HepG2 (cell line): Measurements from ENCODE around the gene CH25H. TPM values are rescaled to one million over a fixed set of nuclear protein-coding genes. Genes with fewer than 3 reads are reported as not detected.

Experiments used
- ATAC-seq: fragments of 200-7000 bp; cut with Tn5 transposase; 3 replicates; pipeline ENCODE4 v1.9.1; 2020; ENCODE audit warnings: mild to moderate bottlenecking, moderate library complexity
- BruUV-seq: library from RNA; stranded (reverse); fragments of 400-500 nt; replicated peaks from 2 replicates; lab custom pipeline; 2021; lab: Mats Ljungman, UMichigan
- CTCF ChIA-PET: fragments of 300-600 bp; formaldehyde crosslinking; extraction: SDS; loops from one replicate; lab custom pipeline; 2021; ENCODE audit warnings: low total read pairs, inconsistent platforms, low intra/inter-chr PET ratio; lab: Yijun Ruan, JAX
- POLR2A ChIA-PET: fragments of 350-600 bp; sonication (Branson Sonifier 250); formaldehyde crosslinking; loops from one replicate; lab custom pipeline; 2020; ENCODE audit warnings: antibody characterized with exemption, inconsistent platforms; lab: Yijun Ruan, JAX
- DNase-seq: peaks from one replicate; pipeline ENCODE4 v3.0.0-alpha.2; 2015; ENCODE audit warnings: low spot score
- FAIRE-seq: peaks from 3 replicates; lab custom pipeline; 2011; peaks lifted over from hg19 to GRCh38; lab: Jason Lieb, UNC
- H2AFZ ChIP-seq: one replicate; pipeline ENCODE4 v1.6.1; 2011; ENCODE audit warnings: low read length, inconsistent platforms
- H3K27ac ChIP-seq: fragments of 300-600 bp; 3 replicates; pipeline ENCODE4 v1.8.0; 2011; ENCODE audit warnings: mixed run types, mild to moderate bottlenecking, mixed read lengths, low read length, inconsistent platforms; ENCODE audit not compliant: insufficient read depth; ENCODE audit errors: extremely low read length
- H3K27me3 ChIP-seq, 2 experiments: fragments of 200-600 bp in 1 of 2; 2 replicates in 1 of 2; 3 replicates in 1 of 2; pipeline versions ENCODE4 v1.6.0 to v1.8.0; 2011; ENCODE audit warnings: low read length in 2 of 2, mild to moderate bottlenecking in 2 of 2, moderate library complexity in 2 of 2, inconsistent platforms in 1 of 2; ENCODE audit not compliant: insufficient read depth in 2 of 2, control insufficient read depth in 1 of 2
- H3K36me3 ChIP-seq, 2 experiments: fragments of 200-600 bp in 1 of 2; replicated peaks in 1 of 2; 2 replicates in 1 of 2; 3 replicates in 1 of 2; pipeline versions ENCODE4 v1.5.1 to v1.8.0; 2011; ENCODE audit warnings: low read length in 2 of 2, inconsistent platforms in 1 of 2; ENCODE audit not compliant: insufficient read depth in 2 of 2, control insufficient read depth in 1 of 2
- H3K4me1 ChIP-seq: 2 replicates; pipeline ENCODE4 v1.5.1; 2012; ENCODE audit warnings: low read length, inconsistent platforms; ENCODE audit not compliant: insufficient read depth
- H3K4me2 ChIP-seq: 2 replicates; pipeline ENCODE4 v1.6.0; 2011; ENCODE audit warnings: low read depth, low read length, inconsistent platforms
- H3K4me3 ChIP-seq, 3 experiments: fragments of 200-600 bp in 1 of 3; sonication (generic), shearing (Covaris generic) in 1 of 3; replicated peaks in 1 of 3; 2 replicates each; pipeline ENCODE4 v1.5.1; 2011 to 2016; ENCODE audit warnings: low read length in 3 of 3, inconsistent platforms in 2 of 3, low read depth in 2 of 3, mild to moderate bottlenecking in 2 of 3, control low read depth in 1 of 3, mixed read lengths in 1 of 3; ENCODE audit not compliant: insufficient read depth in 1 of 3
- H3K79me2 ChIP-seq: one replicate; pipeline ENCODE4 v1.6.1; 2011; ENCODE audit warnings: low read length, inconsistent platforms; ENCODE audit not compliant: insufficient read depth
- H3K9ac ChIP-seq: 2 replicates; pipeline ENCODE4 v1.6.0; 2011; ENCODE audit warnings: mild to moderate bottlenecking, low read depth, low read length, inconsistent platforms; ENCODE audit not compliant: insufficient read depth
- H3K9me3 ChIP-seq: 2 replicates; pipeline ENCODE4 v1.5.1; 2012; ENCODE audit warnings: mild to moderate bottlenecking, low read length
- H4K20me1 ChIP-seq: 2 replicates; pipeline ENCODE4 v1.6.0; 2011; ENCODE audit warnings: inconsistent platforms, mild to moderate bottlenecking, low read length, moderate library complexity; ENCODE audit not compliant: insufficient read depth
- KAT2B ChIP-seq: fragments of 150-350 bp; IDR thresholded peaks from 2 replicates; pipeline ENCODE4 v1.6.1; 2014; ENCODE audit warnings: low read depth, low read length, borderline replicate concordance
- KLF11 ChIP-seq: IDR thresholded peaks from 2 replicates; pipeline ENCODE4 v1.6.1; 2016; ENCODE audit warnings: missing compliant biosample characterization
- MAFF ChIP-seq: IDR thresholded peaks from 2 replicates; pipeline ENCODE4 v1.6.1; 2011; ENCODE audit warnings: low read depth, low read length, improper control_type of control experiment
- MAFK ChIP-seq, 2 experiments: IDR thresholded peaks in 1 of 2; conservative IDR thresholded peaks in 1 of 2; 2 replicates each; pipeline ENCODE4 v1.6.1; 2011; ENCODE audit warnings: improper control_type of control experiment in 2 of 2, low read length in 2 of 2
- MED13 ChIP-seq: sonication (generic); formaldehyde crosslinking; IDR thresholded peaks from 2 replicates; pipeline ENCODE4 v1.5.0; 2020; ENCODE audit warnings: missing genetic modification reagents
- MTERF4 ChIP-seq: sonication (generic); formaldehyde crosslinking; IDR thresholded peaks from 2 replicates; pipeline ENCODE4 v1.8.0; 2023; ENCODE audit warnings: mild to moderate bottlenecking, missing genetic modification reagents
- MTF2 ChIP-seq: sonication (generic); formaldehyde crosslinking; IDR thresholded peaks from 2 replicates; pipeline ENCODE4 v1.5.0; 2020; ENCODE audit warnings: missing genetic modification reagents, borderline replicate concordance
- RXRB ChIP-seq: IDR thresholded peaks from 2 replicates; pipeline ENCODE4 v1.6.1; 2016; ENCODE audit warnings: borderline replicate concordance, missing genetic modification reagents, missing compliant biosample characterization
- SIN3B ChIP-seq: fragments of 150-350 bp; IDR thresholded peaks from 2 replicates; pipeline ENCODE4 v1.6.1; 2014; ENCODE audit warnings: low read length
- SKI ChIP-seq: fragments of 450-650 bp; IDR thresholded peaks from one replicate; pipeline ENCODE4 v1.6.1; 2018; ENCODE audit warnings: mild to moderate bottlenecking; ENCODE audit not compliant: partially characterized antibody
- ZNF20 ChIP-seq: sonication (generic); formaldehyde crosslinking; IDR thresholded peaks from 2 replicates; pipeline ENCODE4 v1.4.0; 2020; ENCODE audit warnings: mild to moderate bottlenecking, moderate library complexity, missing genetic modification reagents
- ZNF329 ChIP-seq: sonication (generic); formaldehyde crosslinking; IDR thresholded peaks from 2 replicates; pipeline ENCODE4 v1.9.0; 2021; ENCODE audit warnings: low read depth, mild to moderate bottlenecking, missing genetic modification reagents
- ZNF432 ChIP-seq: sonication (generic); formaldehyde crosslinking; IDR thresholded peaks from 2 replicates; pipeline ENCODE4 v1.5.0; 2020; ENCODE audit warnings: missing genetic modification reagents, mild to moderate bottlenecking, borderline replicate concordance
- ZSCAN5A ChIP-seq: sonication (generic); formaldehyde crosslinking; IDR thresholded peaks from 2 replicates; pipeline ENCODE4 v1.8.0; 2022; ENCODE audit warnings: mild to moderate bottlenecking, missing genetic modification reagents, borderline replicate concordance
- whole genome bisulfite sequencing: methylation state at CpG from one replicate; pipeline ENCODE4 v1.1.6; 2017; ENCODE audit warnings: low lambda C conversion rate; 5-methylcytosine and 5-hydroxymethylcytosine counted together
- in situ Hi-C: cut with HindIII; loops from 2 replicates; pipeline ENCODE4 v1.10.0; 2017; ENCODE audit warnings: low pct_unique_long_range_greater_than_20kb; ENCODE audit not compliant: extremely low pct_ligation_motif_present
- intact Hi-C: fragments of 100-400 bp; cut with micrococcal nuclease; formaldehyde crosslinking; loops from one replicate; pipeline ENCODE4 v1.10.0; 2022; ENCODE audit not compliant: unreplicated experiment
- polyA plus RNA-seq, 8 experiments: library from polyadenylated mRNA; depleted of rRNA in 3 of 8; stranded (reverse) in 7 of 8; unstranded in 1 of 8; fragments of >200 nt; fragmentation: Illumina TruSeq in 4 of 8; extraction: Trizol in 4 of 8; gene quantifications; 2 replicates each; pipeline versions ENCODE4 v1.2.1 to v1.2.3, GENCODE V29; 2011 to 2016; ENCODE audit warnings: low read depth in 4 of 8, missing spikeins in 1 of 8, mixed read lengths in 1 of 8; ENCODE audit not compliant: insufficient read depth in 1 of 8
- total RNA-seq, 5 experiments: library from RNA; depleted of rRNA; stranded (reverse); fragments of >200 nt; fragmentation: Illumina TruSeq; extraction: Trizol; gene quantifications; 2 replicates each; pipeline ENCODE4 v1.2.3, GENCODE V29; 2016; ENCODE audit warnings: low read depth in 1 of 5

Gene CH25H
- total and polyA plus RNA-seq, 2 of the 13 experiments (the other 11 are each of a cell fraction or from before 2014, with no cell fraction given) = not detected

- H3K4me3 ChIP-seq = no peak overlapping the region
- H3K79me2 ChIP-seq = no peaks in the 10 kb centered on the region
- H3K27ac ChIP-seq = no peak overlapping the region
- H3K36me3 ChIP-seq = no peaks in the 10 kb centered on the region
- peak; percentile 65 for TF ChIP-seq MAFF
- peak; percentile 63 to 84 for TF ChIP-seq MAFK (conservative IDR thresholded peaks at IDR 0.05 in 1 of 2, IDR thresholded peaks at IDR 0.05 in 1 of 2; ENCODE audit: low read length in 2 of 2)
- TF ChIP-seq ZNF432 (CRISPR knock-in tag) = no peak
- H3K9ac ChIP-seq = no peak overlapping the region
- H3K27me3 ChIP-seq = 0 out of 5 replicates have a peak, but pooled peaks cover 0 to 3% of the 10 kb centered on the region in 2 experiments
- intact Hi-C loops (no loop called here), in situ Hi-C loops (no loop called here)
- no peaks in the 10 kb centered on the region for H3K4me1 ChIP-seq
- CTCF ChIA-PET = no interaction called here
- FAIRE-seq (no peak), DNase-seq (no peak), ATAC-seq (no peak)
- no peaks in the 10 kb centered on the region for H4K20me1 ChIP-seq
- no peak overlapping the region for H2AFZ ChIP-seq
- POLR2A ChIA-PET = no interaction called here
- H3K9me3 ChIP-seq = no peaks in the 10 kb centered on the region
- BruUV-seq = no TSS peak
- no peak overlapping the region for H3K4me2 ChIP-seq
Measured at GRCh38 chr10:89173075-89173474, 34.0 kb downstream of the CH25H start.

- no peak overlapping the region for H3K27ac ChIP-seq
- H3K36me3 ChIP-seq = no peaks in the 10 kb centered on the region
- POLR2A ChIA-PET = no interaction called here
- in situ Hi-C loops = no loop called here
- no peak overlapping the region for H2AFZ ChIP-seq
- H3K79me2 ChIP-seq = no peaks in the 10 kb centered on the region
- no peaks in the 10 kb centered on the region for H3K27me3 ChIP-seq
- WGBS = 17% methylated on average over 4 of the region's 4 CpGs
- FAIRE-seq (no peak), ATAC-seq (no peak), DNase-seq (no peak)
- intact Hi-C loops = no loop called here
- H3K4me3 ChIP-seq = no peak overlapping the region
- no peaks in the 10 kb centered on the region for H3K4me1 ChIP-seq
- H3K9ac ChIP-seq = no peak overlapping the region
- no peaks in the 10 kb centered on the region for H4K20me1 ChIP-seq
- no TSS peak for BruUV-seq
- no peak overlapping the region for H3K4me2 ChIP-seq
- CTCF ChIA-PET = no interaction called here
- H3K9me3 ChIP-seq = no peaks in the 10 kb centered on the region
- no peak for TF ChIP-seq SKI
- no peak for TF ChIP-seq MTF2 (CRISPR knock-in tag)
- TF ChIP-seq ZNF329 (CRISPR knock-in tag) = no peak
- no peak for TF ChIP-seq ZSCAN5A
- no peak for TF ChIP-seq ZNF20
- no peak for TF ChIP-seq MTERF4 (CRISPR knock-in tag)
- no peak for TF ChIP-seq KLF11 (CRISPR knock-in tag)
- no peak for TF ChIP-seq KAT2B
- no peak for TF ChIP-seq RXRB (CRISPR knock-in tag)
- TF ChIP-seq SIN3B = no peak
- no peak for TF ChIP-seq MED13 (CRISPR knock-in tag)
Measured at GRCh38 chr10:89171996-89172395, 35.1 kb downstream of the CH25H start.
